KMS-11 (cell line): Measurements from ENCODE around the gene S100A1.

Experiments used
- H2AFZ ChIP-seq: fragments of 200-600 bp; sonication (generic); 2 replicates; pipeline ENCODE4 v1.6.1; 2016; ENCODE audit warnings: antibody characterized with exemption, mixed run types, low read depth
- H3K27ac ChIP-seq: fragments of 200-600 bp; sonication (generic); 2 replicates; pipeline ENCODE4 v1.6.1; 2016; ENCODE audit warnings: mild to moderate bottlenecking, mixed run types
- H3K27me3 ChIP-seq: fragments of 200-600 bp; sonication (generic); 2 replicates; pipeline ENCODE4 v1.6.1; 2017; ENCODE audit warnings: mild to moderate bottlenecking, low read depth, mixed run types, moderate library complexity; ENCODE audit not compliant: insufficient read depth
- H3K36me3 ChIP-seq: fragments of 200-600 bp; sonication (generic); 2 replicates; pipeline ENCODE4 v1.6.1; 2017; ENCODE audit warnings: mild to moderate bottlenecking, mixed run types; ENCODE audit not compliant: insufficient read depth
- H3K4me1 ChIP-seq: fragments of 200-600 bp; sonication (generic); 2 replicates; pipeline ENCODE4 v1.6.1; 2016; ENCODE audit warnings: mild to moderate bottlenecking, low read depth, mixed run types; ENCODE audit not compliant: poor library complexity, severe bottlenecking
- H3K4me2 ChIP-seq: fragments of 200-600 bp; sonication (generic); 2 replicates; pipeline ENCODE4 v1.7.0; 2016; ENCODE audit warnings: mild to moderate bottlenecking, mixed run types
- H3K4me3 ChIP-seq: fragments of 200-600 bp; sonication (generic); IDR thresholded peaks from 2 replicates; pipeline ENCODE4 v1.6.1; 2017; ENCODE audit warnings: low read depth, low read length, mixed read lengths; ENCODE audit not compliant: insufficient read depth
- H3K79me2 ChIP-seq: fragments of 200-600 bp; sonication (generic); 2 replicates; pipeline ENCODE4 v1.6.1; 2016; ENCODE audit warnings: low read depth, mixed run types; ENCODE audit not compliant: insufficient read depth
- H3K9ac ChIP-seq: fragments of 200-600 bp; sonication (generic); 2 replicates; pipeline ENCODE4 v1.6.1; 2016; ENCODE audit warnings: mild to moderate bottlenecking, mixed run types
- H4K20me1 ChIP-seq: fragments of 200-600 bp; sonication (generic); 2 replicates; pipeline ENCODE4 v1.6.1; 2016; ENCODE audit warnings: mild to moderate bottlenecking, mixed run types; ENCODE audit not compliant: insufficient read depth
- CTCF ChIP-seq: fragments of 200-600 bp; sonication (generic); conservative IDR thresholded peaks from 2 replicates; pipeline ENCODE4 v1.6.1; 2017; ENCODE audit warnings: low read depth, mild to moderate bottlenecking, antibody characterized with exemption, low read length, moderate library complexity, mixed read lengths

S100A1 gene

GRCh38 chr1:153659175-153659534, 30.9 kb downstream of the S100A1 start:
- TF ChIP-seq CTCF, result no peak
- no peaks in the 10 kb centered on the region for H3K27me3 ChIP-seq
- peak overlapping the region; percentile 73; the same call in 1 of the 2 replicates for H3K9ac ChIP-seq
- peak overlapping the region; percentile 100 for H3K4me3 ChIP-seq
- H3K4me2 ChIP-seq, result peak overlapping the region; percentile 66
- no peaks in the 10 kb centered on the region for H4K20me1 ChIP-seq
- H2AFZ ChIP-seq, result peak overlapping the region; percentile 97
- H3K4me1 ChIP-seq, result peaks cover 15% of the 10 kb centered on the region
- peak overlapping the region; percentile 49; the same call in 1 of the 2 replicates for H3K27ac ChIP-seq
- peaks cover 33% of the 10 kb centered on the region; the same call in 1 of the 2 replicates for H3K36me3 ChIP-seq
- peaks cover 18% of the 10 kb centered on the region for H3K79me2 ChIP-seq

GRCh38 chr1:153659656-153660055, 31.4 kb downstream of the S100A1 start:
- Histone ChIP-seq H3K4me1 (peaks cover 15% of the 10 kb centered on the region), H3K36me3 (peaks cover 38% of the 10 kb centered on the region; the same call in 1 of the 2 replicates), H3K79me2 (peaks cover 23% of the 10 kb centered on the region), H3K9ac (no peak overlapping the region; the same call in 1 of the 2 replicates), H4K20me1 (no peaks in the 10 kb centered on the region), H3K27me3 (no peaks in the 10 kb centered on the region), H3K4me2 (peak overlapping the region; percentile 66), H3K27ac (no peak overlapping the region; the same call in 1 of the 2 replicates), H2AFZ (no peak overlapping the region), H3K4me3 (peak overlapping the region; percentile 100)
- TF ChIP-seq CTCF, result no peak

GRCh38 chr1:153661111-153661708, 33.0 kb downstream of the S100A1 start:
- peak overlapping the region; percentile 0; the same call in 1 of the 2 replicates for H3K27ac ChIP-seq
- peaks cover 31% of the 10 kb centered on the region for H3K79me2 ChIP-seq
- no peaks in the 10 kb centered on the region for H4K20me1 ChIP-seq

GRCh38 chr1:153662269-153662668, 34.0 kb downstream of the S100A1 start:
- Histone ChIP-seq H3K4me1 (peaks cover 34% of the 10 kb centered on the region), H4K20me1 (no peaks in the 10 kb centered on the region), H3K36me3 (peaks cover 62% of the 10 kb centered on the region; the same call in 1 of the 2 replicates), H3K9ac (no peak overlapping the region), H3K79me2 (peaks cover 41% of the 10 kb centered on the region), H2AFZ (no peak overlapping the region), H3K4me2 (no peak overlapping the region), H3K4me3 (no peak overlapping the region), H3K27ac (peak overlapping the region; percentile 0; the same call in 1 of the 2 replicates), H3K27me3 (no peaks in the 10 kb centered on the region)
- TF ChIP-seq CTCF, result no peak

More at GRCh38 chr1:153661111-153661708, 33.0 kb downstream of the S100A1 start:
- no peak overlapping the region for H3K4me2 ChIP-seq
- H3K36me3 ChIP-seq, result peaks cover 52% of the 10 kb centered on the region; the same call in 1 of the 2 replicates
- no peak overlapping the region for H3K9ac ChIP-seq
- H3K4me3 ChIP-seq, result no peak overlapping the region
- peaks cover 29% of the 10 kb centered on the region for H3K4me1 ChIP-seq
- H3K27me3 ChIP-seq, result no peaks in the 10 kb centered on the region
- no peak for TF ChIP-seq CTCF
- H2AFZ ChIP-seq, result no peak overlapping the region
